NT2/D1 (cell line): ENCODE results near the gene LBP.

Source experiments
- SUZ12 ChIP-seq: IDR thresholded peaks from 2 replicates; pipeline ENCODE4 v1.6.1; 2011; ENCODE audit not compliant: insufficient read length, insufficient read depth; ENCODE audit errors: extremely low read depth
- YY1 ChIP-seq: IDR thresholded peaks from 2 replicates; pipeline ENCODE4 v1.6.1; 2011; ENCODE audit not compliant: insufficient read length, insufficient read depth
- ZNF274 ChIP-seq: IDR thresholded peaks from 2 replicates; pipeline ENCODE4 v1.6.1; 2011; ENCODE audit warnings: mild to moderate bottlenecking, low read depth, low read length

DNA sequence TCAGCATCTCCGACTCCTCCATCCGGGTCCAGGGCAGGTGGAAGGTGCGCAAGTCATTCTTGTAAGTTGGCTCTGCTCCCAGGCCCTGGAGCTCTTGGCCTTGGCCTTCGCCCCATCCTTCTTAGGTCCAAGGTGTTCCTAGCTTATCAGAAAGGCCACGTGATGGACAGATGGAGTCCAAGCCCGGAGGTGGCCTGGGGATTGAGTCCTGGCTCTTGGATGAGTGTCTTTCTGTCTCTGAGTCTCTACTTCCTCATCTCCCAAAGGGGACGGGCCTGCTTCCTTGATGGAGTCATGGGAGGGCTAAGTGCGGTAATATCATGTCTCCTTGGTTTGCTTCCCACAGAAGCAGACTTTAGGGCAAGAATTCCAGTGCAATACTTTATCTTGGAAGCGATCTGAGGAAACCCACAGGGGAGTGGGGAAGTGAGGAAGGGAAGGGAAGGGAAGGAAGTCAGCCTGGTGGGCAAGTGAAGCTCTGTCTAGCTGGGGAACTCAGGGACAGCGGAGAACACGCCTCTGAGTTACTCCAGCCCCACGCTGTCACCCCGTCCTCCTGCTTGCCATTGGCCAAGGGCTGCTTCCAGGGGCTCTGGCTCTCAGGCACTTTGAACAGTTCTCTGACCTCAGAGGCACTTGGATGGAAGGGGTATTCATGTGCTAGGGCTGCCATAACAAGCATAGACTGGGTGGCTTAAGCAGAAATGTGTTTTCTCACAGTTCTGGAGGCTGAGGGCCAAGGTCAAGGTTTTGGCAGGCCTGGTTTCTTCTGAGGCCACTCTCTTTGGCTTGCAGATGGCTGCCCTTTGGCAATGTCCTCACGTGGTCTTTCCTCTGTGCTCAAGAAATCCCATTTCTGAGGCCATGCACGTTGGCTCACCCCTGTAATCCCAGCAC, 4.8 kb downstream of the LBP start:
- TF ChIP-seq ZNF274 (no peak), YY1 (no peak), SUZ12 (no peak)
